DMS53 treated with DMSO at 0.1 percent for 48 hours (cell line): ENCODE data around the gene ECM1.

Experiments
- DNase-seq: peaks from one replicate; lab custom pipeline; 2025; ENCODE audit not compliant: unreplicated experiment; lab: John Stamatoyannopoulos, UW

Gene ECM1

DNA sequence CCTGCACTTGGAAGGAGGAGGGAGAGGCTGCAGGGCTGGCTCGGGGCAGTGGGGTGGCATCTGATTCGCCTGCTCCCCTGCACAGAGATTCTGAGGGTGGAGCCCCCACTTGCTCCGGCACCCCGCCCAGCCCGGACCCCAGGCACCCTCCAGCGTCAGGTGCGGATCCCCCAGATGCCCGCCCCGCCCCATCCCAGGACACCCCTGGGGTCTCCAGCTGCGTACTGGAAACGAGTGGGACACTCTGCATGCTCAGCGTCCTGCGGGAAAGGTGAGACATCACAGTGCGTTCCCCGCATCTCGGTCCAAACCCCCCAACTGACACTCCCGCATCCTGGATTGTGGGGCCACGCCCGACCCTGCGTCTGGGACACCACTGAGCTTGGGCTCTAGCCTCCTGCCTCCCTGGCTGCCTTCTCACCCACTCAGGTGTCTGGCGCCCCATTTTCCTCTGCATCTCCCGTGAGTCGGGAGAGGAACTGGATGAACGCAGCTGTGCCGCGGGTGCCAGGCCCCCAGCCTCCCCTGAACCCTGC is 49.2 kb downstream of the ECM1 start:
- DNase-seq = no peak

DNA sequence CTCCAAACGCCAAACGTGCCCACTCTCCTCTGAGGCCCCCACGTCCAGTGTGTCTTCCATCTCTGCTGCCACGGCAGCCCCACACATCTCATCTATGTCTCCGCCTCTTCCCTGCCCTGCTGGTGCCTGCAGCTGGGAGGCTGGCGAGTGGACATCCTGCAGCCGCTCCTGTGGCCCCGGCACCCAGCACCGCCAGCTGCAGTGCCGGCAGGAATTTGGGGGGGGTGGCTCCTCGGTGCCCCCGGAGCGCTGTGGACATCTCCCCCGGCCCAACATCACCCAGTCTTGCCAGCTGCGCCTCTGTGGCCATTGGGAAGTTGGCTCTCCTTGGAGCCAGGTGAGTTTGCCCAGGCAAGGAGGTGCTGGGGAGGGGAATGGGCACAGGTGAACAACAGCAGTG is 49.9 kb downstream of the ECM1 start:
- DNase-seq = no peak

DNA sequence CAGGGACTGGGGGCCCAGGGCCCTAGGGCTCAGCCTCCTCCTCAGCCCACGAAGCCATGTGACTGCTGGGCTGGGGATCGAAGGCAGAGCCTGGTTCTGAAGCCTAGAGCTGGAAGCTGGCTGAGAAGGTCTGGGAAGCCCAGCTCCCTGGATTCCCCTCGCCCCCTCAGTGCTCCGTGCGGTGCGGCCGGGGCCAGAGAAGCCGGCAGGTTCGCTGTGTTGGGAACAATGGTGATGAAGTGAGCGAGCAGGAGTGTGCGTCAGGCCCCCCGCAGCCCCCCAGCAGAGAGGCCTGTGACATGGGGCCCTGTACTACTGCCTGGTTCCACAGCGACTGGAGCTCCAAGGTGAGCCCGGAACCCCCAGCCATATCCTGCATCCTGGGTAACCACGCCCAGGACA is 50.4 kb downstream of the ECM1 start:
- no peak for DNase-seq

DNA sequence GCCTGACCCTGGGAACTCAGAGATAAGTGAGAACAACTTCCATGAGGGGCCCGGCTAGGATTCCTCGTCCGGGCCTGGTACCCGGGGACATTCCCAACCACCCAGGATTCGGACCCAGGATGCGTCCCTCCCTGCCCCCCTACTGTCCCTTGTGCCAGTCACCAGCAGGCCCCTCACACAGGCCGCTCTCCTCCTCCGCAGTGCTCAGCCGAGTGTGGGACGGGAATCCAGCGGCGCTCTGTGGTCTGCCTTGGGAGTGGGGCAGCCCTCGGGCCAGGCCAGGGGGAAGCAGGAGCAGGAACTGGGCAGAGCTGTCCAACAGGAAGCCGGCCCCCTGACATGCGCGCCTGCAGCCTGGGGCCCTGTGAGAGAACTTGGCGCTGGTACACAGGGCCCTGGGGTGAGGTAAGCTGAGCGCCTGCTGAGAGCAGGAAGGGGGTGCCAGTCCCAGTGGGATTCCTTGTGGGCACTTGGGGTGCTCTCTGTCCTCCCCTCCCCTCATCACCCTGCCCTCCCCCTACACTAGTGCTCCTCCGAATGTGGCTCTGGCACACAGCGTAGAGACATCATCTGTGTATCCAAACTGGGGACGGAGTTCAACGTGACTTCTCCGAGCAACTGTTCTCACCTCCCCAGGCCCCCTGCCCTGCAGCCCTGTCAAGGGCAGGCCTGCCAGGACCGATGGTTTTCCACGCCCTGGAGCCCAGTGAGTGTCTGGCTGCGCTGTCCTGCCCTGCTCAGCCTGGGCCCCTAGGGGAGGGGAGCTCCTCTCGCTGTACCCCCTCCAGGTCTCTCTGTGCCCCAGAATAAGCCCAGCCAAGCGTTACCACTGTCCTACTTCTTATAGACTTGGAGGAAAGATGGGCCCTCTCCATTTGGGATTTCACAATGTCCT is 51.1 kb downstream of the ECM1 start:
- no peak for DNase-seq

DNA sequence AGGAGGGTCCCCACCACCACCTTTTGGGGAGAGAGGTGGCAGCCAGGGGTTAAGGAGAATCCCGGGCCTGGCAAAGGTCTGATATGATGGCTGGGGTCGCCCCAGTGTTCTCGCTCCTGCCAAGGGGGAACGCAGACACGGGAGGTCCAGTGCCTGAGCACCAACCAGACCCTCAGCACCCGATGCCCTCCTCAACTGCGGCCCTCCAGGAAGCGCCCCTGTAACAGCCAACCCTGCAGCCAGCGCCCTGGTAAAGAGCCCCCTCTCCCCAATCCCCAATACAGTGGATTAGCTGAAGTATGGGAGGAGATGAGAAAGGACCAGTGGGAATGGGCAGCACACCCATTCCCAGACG is 51.7 kb downstream of the ECM1 start:
- no peak for DNase-seq

DNA sequence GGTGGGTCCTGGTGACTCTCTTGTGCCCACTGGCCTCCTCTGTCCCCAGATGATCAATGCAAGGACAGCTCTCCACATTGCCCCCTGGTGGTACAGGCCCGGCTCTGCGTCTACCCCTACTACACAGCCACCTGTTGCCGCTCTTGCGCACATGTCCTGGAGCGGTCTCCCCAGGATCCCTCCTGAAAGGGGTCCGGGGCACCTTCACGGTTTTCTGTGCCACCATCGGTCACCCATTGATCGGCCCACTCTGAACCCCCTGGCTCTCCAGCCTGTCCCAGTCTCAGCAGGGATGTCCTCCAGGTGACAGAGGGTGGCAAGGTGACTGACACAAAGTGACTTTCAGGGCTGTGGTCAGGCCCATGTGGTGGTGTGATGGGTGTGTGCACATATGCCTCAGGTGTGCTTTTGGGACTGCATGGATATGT is 52.1 kb downstream of the ECM1 start:
- DNase-seq = peak; percentile 39

DNA sequence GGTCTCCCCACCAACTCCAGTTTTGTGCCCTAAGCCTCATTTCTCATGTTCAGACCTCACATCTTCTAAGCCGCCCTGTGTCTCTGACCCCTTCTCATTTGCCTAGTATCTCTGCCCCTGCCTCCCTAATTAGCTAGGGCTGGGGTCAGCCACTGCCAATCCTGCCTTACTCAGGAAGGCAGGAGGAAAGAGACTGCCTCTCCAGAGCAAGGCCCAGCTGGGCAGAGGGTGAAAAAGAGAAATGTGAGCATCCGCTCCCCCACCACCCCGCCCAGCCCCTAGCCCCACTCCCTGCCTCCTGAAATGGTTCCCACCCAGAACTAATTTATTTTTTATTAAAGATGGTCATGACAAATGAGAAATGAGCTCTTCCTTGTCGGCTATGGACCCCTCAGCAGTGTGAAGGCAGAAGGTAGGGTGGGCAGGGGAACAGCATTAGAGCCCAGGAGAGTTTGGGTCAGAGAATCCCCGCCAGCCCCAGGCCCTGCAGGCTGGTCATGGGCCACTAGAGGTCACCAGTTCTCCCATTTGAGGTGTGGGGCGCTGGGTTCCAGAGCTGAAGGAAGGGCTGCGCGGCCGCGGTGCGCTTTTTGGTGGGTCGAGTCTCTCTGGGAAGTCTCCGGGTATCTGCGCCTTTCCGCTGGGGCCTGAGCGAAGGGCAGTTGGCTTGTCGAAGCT is 52.8 kb downstream of the ECM1 start:
- DNase-seq = peak; percentile 96

DNA sequence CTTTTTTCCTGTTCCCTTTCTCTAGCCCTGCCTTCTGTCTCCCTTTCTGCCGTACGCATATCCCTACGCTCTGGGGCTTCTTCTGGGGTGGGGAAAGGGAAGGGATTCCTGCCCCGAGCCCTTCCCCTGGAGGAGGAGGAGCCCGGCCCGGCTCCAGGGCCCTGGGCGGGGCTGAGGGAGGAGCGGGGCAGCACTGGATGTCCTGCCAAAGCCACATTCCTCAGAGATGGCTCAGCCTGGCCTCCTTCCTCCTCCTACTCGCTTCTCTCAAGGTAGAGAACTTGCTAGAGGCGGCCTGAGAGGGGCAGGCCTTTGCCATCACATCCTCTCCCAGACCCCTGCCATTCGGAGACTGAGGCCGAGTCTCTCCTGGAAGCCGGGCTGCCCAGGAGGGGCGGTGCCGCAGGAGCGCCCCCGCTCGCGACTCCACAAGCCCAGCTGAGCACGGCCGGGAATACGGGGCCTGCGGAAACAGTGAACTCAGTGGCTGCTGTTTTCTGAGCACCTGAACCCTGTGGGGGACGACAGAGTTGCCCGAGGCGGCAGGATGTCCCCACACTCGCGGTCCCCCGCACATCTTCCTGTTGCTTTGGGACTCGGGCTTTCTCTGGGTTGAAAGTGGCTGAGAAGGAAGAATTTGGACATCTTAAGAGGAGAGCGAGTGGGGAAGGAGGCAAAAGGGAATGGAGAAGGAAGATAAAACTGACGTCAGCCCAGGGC is 53.5 kb downstream of the ECM1 start:
- peak; percentile 96 for DNase-seq

DNA sequence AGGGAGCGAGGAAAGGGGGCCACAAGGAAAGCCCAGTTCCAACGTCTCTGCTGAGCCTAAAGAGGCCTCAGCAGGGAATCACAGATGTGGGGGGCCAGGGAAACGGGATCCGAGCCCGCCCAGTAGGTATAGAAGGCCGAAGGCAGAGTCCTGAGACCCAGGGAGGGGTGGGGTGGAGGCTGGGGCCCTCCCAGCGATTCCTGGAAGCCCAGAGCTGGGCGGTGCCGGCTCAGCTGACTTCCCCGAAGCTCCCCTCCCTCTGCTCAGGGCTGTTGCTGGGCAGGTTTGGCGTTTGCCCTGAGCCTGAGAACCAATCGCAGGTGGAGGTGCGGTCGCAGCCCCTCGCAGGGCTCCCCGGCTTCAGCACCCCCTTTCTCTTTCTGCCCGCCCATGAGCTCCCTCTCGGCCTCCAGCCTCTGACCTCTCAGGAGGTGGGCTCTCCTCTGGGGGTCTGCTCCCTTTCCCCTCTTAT is 54.1 kb downstream of the ECM1 start:
- peak; percentile 80 for DNase-seq

DNA sequence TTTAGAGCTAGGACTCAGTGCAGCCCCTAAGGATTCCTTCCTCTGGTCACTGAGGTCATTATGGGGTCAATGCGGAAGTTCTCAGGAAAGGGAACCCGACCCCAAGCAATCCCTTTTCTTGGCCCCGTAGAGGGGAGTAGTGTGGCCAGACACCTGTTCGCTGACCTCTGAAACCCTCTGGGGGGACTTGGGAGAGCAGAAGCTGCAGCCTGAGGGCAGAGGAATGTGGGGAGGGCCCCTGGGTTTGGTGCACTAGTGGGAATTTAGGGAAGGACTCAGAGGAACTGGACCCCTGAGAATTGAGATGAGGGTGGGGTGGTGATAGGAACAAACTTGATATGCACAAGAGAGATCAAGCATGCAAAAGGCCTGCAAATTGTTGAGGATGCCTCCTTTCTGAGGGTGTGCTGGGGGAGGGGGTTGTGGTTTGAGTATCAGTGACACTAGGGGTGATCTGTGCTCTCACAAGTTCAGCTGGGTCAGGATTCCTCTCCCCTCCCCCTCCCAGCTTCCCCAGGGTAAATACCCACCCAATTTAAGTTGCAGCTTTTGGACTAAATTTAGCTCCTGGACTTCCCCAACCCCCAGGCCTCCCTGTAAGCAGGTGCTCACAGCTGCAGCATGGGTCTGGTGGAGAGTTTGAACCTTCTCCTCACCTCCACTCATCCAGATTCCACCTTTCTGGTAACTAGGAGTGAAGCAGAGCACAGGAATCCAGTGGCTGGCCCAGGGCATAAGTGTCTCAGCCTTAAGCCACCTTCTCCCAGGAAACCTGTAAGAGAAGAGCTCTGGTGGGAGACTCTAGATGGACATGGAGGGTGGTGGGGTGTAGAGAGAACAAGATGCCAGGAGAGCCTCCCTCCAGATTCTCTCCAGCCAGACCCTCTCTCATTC is 54.8 kb downstream of the ECM1 start:
- no peak for DNase-seq
